Astrocyte (in vitro differentiated cells and primary cell): ENCODE data around the gene EN2. TPM values are rescaled to one million over a fixed set of nuclear protein-coding genes. Genes with fewer than 3 reads are reported as not detected.

ENCODE experiments used
- DNase-seq: peaks from one replicate; pipeline ENCODE4 v3.0.0-alpha.2; 2010; ENCODE audit warnings: low read depth
- FAIRE-seq: peaks from 2 replicates; lab custom pipeline; 2011; peaks lifted over from hg19 to GRCh38; lab: Jason Lieb, UNC
- H2AFZ ChIP-seq: 2 replicates; pipeline ENCODE4 v1.6.0; 2012; ENCODE audit warnings: low read depth, low read length, inconsistent platforms
- H3K27ac ChIP-seq: 2 replicates; pipeline ENCODE4 v1.5.1; 2011; ENCODE audit warnings: low read depth, low read length, inconsistent platforms
- H3K27me3 ChIP-seq: 2 replicates; pipeline ENCODE4 v1.6.0; 2011; ENCODE audit warnings: low read length, inconsistent platforms; ENCODE audit not compliant: insufficient read depth
- H3K36me3 ChIP-seq: 2 replicates; pipeline ENCODE4 v1.5.1; 2011; ENCODE audit warnings: low read length, inconsistent platforms; ENCODE audit not compliant: insufficient read depth
- H3K4me1 ChIP-seq: 2 replicates; pipeline ENCODE4 v1.5.1; 2011; ENCODE audit warnings: low read length, inconsistent platforms; ENCODE audit not compliant: insufficient read depth
- H3K4me2 ChIP-seq: 2 replicates; pipeline ENCODE4 v1.6.0; 2012; ENCODE audit warnings: low read length, inconsistent platforms
- H3K4me3 ChIP-seq: 2 replicates; pipeline ENCODE4 v1.5.1; 2011; ENCODE audit warnings: low read depth, mild to moderate bottlenecking, low read length, inconsistent platforms; ENCODE audit not compliant: insufficient read depth
- H3K79me2 ChIP-seq: 2 replicates; pipeline ENCODE4 v1.6.0; 2012; ENCODE audit warnings: mild to moderate bottlenecking, low read length, inconsistent platforms; ENCODE audit not compliant: insufficient read depth
- H3K9ac ChIP-seq: 2 replicates; pipeline ENCODE4 v1.6.0; 2012; ENCODE audit warnings: mild to moderate bottlenecking, low read length, inconsistent platforms
- H3K9me3 ChIP-seq: 2 replicates; pipeline ENCODE4 v1.5.1; 2012; ENCODE audit warnings: low read depth, mild to moderate bottlenecking, low read length, inconsistent platforms; ENCODE audit not compliant: insufficient read depth
- H4K20me1 ChIP-seq: 2 replicates; pipeline ENCODE4 v1.6.0; 2012; ENCODE audit warnings: low read length, inconsistent platforms; ENCODE audit not compliant: insufficient read depth
- H3K27ac Mint-ChIP-seq: one replicate; pipeline ENCODE4 v1.8.0; 2021; ENCODE audit warnings: mild to moderate bottlenecking, mixed read lengths; ENCODE audit not compliant: unreplicated experiment
- H3K27me3 Mint-ChIP-seq: one replicate; pipeline ENCODE4 v1.8.0; 2021; ENCODE audit warnings: low read depth, mixed read lengths; ENCODE audit not compliant: unreplicated experiment
- H3K36me3 Mint-ChIP-seq: one replicate; pipeline ENCODE4 v1.8.0; 2021; ENCODE audit warnings: low read depth, mixed read lengths; ENCODE audit not compliant: unreplicated experiment
- H3K4me1 Mint-ChIP-seq: one replicate; pipeline ENCODE4 v1.8.0; 2021; ENCODE audit warnings: low read depth, mixed read lengths; ENCODE audit not compliant: unreplicated experiment
- H3K4me3 Mint-ChIP-seq: one replicate; pipeline ENCODE4 v1.8.0; 2021; ENCODE audit warnings: mild to moderate bottlenecking, moderate library complexity, mixed read lengths; ENCODE audit not compliant: unreplicated experiment
- H3K9me3 Mint-ChIP-seq: one replicate; pipeline ENCODE4 v1.8.0; 2021; ENCODE audit warnings: mild to moderate bottlenecking, mixed read lengths; ENCODE audit not compliant: unreplicated experiment
- EZH2 ChIP-seq: IDR thresholded peaks from 2 replicates; pipeline ENCODE4 v1.6.1; 2012; ENCODE audit warnings: mild to moderate bottlenecking, low read length, inconsistent platforms; ENCODE audit not compliant: insufficient read depth
- total RNA-seq: library from RNA; stranded (reverse); gene quantifications from 2 replicates; pipeline ENCODE4 v1.2.1, GENCODE V29; 2021
- TF ChIP-seq, protein P1 (sequence below): IDR thresholded peaks from 2 replicates; pipeline ENCODE4 v1.5.1; 2011; ENCODE audit warnings: low read depth, mild to moderate bottlenecking, inconsistent platforms, low read length, moderate library complexity; ENCODE audit not compliant: insufficient read depth

EN2 gene
- total RNA-seq, 1 donor from 2014 or later = not detected

DNA sequence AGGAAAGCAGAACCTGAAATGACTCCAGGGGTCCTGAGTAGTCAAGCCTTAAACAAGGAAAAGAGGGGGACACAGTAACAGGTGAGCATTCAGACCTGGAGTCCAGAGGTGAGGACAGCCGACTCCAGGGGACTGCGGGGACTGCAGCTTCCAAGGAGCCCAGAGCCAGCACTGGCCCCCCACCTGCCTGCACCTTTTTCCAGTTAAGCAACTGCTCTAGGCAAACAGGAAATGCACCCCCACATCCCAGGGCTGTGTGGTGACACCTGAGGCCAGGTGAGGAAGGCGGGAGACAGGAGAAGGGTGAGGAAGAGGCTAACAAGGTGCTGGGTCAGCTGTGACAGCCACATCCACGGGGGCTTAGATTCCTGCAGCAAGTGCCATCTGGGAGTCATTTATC is 20.1 kb upstream of the EN2 start:
- H3K27ac Mint-ChIP-seq = no peak overlapping the region
- Histone ChIP-seq H3K9me3 (no peaks in the 10 kb centered on the region), H4K20me1 (no peaks in the 10 kb centered on the region), H2AFZ (no peak overlapping the region), H3K9ac (no peak overlapping the region), H3K27ac (no peak overlapping the region), H3K4me1 (no peaks in the 10 kb centered on the region), H3K4me3 (no peak overlapping the region), H3K79me2 (no peaks in the 10 kb centered on the region), H3K27me3 (peaks cover 4% of the 10 kb centered on the region), H3K36me3 (no peaks in the 10 kb centered on the region), H3K4me2 (no peak overlapping the region)
- H3K9me3 Mint-ChIP-seq = peaks cover 4% of the 10 kb centered on the region
- H3K36me3 Mint-ChIP-seq = no peaks in the 10 kb centered on the region
- no peaks in the 10 kb centered on the region for H3K4me1 Mint-ChIP-seq
- no peak for DNase-seq
- no peak for FAIRE-seq
- H3K4me3 Mint-ChIP-seq = no peak overlapping the region
- TF ChIP-seq, protein P1, sequence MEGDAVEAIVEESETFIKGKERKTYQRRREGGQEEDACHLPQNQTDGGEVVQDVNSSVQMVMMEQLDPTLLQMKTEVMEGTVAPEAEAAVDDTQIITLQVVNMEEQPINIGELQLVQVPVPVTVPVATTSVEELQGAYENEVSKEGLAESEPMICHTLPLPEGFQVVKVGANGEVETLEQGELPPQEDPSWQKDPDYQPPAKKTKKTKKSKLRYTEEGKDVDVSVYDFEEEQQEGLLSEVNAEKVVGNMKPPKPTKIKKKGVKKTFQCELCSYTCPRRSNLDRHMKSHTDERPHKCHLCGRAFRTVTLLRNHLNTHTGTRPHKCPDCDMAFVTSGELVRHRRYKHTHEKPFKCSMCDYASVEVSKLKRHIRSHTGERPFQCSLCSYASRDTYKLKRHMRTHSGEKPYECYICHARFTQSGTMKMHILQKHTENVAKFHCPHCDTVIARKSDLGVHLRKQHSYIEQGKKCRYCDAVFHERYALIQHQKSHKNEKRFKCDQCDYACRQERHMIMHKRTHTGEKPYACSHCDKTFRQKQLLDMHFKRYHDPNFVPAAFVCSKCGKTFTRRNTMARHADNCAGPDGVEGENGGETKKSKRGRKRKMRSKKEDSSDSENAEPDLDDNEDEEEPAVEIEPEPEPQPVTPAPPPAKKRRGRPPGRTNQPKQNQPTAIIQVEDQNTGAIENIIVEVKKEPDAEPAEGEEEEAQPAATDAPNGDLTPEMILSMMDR = no peak
- TF ChIP-seq EZH2 = no peak
- H3K27me3 Mint-ChIP-seq = peaks cover 99% of the 10 kb centered on the region

DNA sequence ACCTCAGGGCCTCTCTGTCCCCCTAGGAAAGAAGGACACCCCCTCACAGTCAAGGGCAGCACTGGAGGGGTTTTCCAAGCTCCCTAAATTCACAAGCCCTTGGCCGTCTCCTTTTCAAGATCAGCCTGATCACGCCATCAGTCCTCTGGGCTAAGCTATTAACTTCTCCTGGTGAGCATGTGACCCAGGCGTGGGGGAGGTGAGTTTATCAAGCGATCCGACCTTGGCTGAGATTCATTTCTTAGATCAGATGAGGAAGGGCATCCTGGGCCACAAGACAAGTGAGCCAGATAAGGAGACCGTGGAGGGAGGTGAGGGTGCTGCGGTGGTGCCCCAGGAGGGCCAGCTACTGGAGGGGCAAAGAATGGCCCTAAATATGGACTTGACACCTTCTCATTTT is 19.2 kb upstream of the EN2 start:
- TF ChIP-seq, protein P1 = no peak
- TF ChIP-seq EZH2 = no peak
- H2AFZ ChIP-seq = no peak overlapping the region
- H3K9me3 ChIP-seq = no peaks in the 10 kb centered on the region
- Mint-ChIP-seq H3K27me3 (peaks cover 95% of the 10 kb centered on the region), H3K4me3 (no peak overlapping the region), H3K4me1 (no peaks in the 10 kb centered on the region), H3K9me3 (peaks cover 4% of the 10 kb centered on the region), H3K36me3 (no peaks in the 10 kb centered on the region), H3K27ac (no peak overlapping the region)
- H3K4me3 ChIP-seq = no peak overlapping the region
- no peak overlapping the region for H3K9ac ChIP-seq
- no peak for FAIRE-seq
- DNase-seq = no peak
- H3K27me3 ChIP-seq = peaks cover 4% of the 10 kb centered on the region
- H3K79me2 ChIP-seq = no peaks in the 10 kb centered on the region
- no peak overlapping the region for H3K4me2 ChIP-seq
- H4K20me1 ChIP-seq = no peaks in the 10 kb centered on the region
- no peaks in the 10 kb centered on the region for H3K4me1 ChIP-seq
- no peak overlapping the region for H3K27ac ChIP-seq
- H3K36me3 ChIP-seq = no peaks in the 10 kb centered on the region

DNA sequence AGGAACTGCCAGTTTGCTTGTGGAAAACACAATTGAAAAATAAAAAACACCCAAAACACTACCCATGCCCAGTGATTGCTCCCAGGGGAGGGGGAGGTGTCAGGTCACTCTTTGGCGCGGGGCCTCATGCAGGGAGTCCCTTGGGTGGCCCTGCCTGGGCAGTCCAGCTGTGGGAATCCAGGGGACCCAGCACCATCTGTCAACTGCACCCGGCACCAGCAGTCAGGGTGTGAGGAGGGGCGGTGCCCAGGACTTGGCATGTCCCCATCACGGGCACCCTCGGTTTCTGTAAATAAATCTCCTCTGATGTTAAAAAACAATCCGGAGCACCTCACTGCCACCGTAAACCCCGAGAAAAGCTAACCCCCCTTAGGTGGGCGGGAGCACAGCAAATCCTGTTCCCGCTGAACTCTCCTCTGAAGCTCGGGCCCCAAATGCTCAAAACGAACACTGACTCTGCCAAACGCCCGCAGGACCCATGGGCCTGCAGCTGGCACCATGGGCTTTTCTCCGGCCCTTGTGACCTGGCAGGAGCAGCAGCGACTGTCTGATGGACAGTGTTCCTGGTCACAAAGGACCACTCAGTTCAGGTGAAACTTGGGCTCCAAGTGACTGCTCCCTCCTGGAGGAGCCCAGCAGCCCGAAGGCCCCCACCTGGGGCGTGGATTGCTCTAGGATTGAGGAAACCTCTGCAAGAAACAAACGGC is 18.5 kb upstream of the EN2 start:
- H4K20me1 ChIP-seq = no peaks in the 10 kb centered on the region
- no peaks in the 10 kb centered on the region for H3K79me2 ChIP-seq
- no peak overlapping the region for H3K27ac ChIP-seq
- no peak overlapping the region for H3K4me3 Mint-ChIP-seq
- H3K36me3 Mint-ChIP-seq = no peaks in the 10 kb centered on the region
- DNase-seq (no peak), FAIRE-seq (no peak)
- peaks cover 6% of the 10 kb centered on the region for H3K27me3 ChIP-seq
- no peak overlapping the region for H2AFZ ChIP-seq
- no peak overlapping the region for H3K27ac Mint-ChIP-seq
- no peaks in the 10 kb centered on the region for H3K4me1 ChIP-seq
- no peak overlapping the region for H3K4me2 ChIP-seq
- H3K9me3 Mint-ChIP-seq = peaks cover 4% of the 10 kb centered on the region
- no peak overlapping the region for H3K9ac ChIP-seq
- no peaks in the 10 kb centered on the region for H3K36me3 ChIP-seq
- H3K4me3 ChIP-seq = no peak overlapping the region
- TF ChIP-seq, protein P1 = no peak
- no peak for TF ChIP-seq EZH2
- no peaks in the 10 kb centered on the region for H3K9me3 ChIP-seq
- H3K27me3 Mint-ChIP-seq = peaks cover 95% of the 10 kb centered on the region
- H3K4me1 Mint-ChIP-seq = no peaks in the 10 kb centered on the region
